Osteoblast (primary cell): ENCODE data around the gene AZIN2. TPM values are rescaled to one million over a fixed set of nuclear protein-coding genes. Genes with fewer than 3 reads are reported as not detected.

Experiments
- DNase-seq: peaks from one replicate; pipeline ENCODE4 v3.0.0; 2011; ENCODE audit warnings: low spot score, mixed read lengths; ENCODE audit not compliant: insufficient read length; ENCODE audit errors: missing footprints
- H2AFZ ChIP-seq: 2 replicates; pipeline ENCODE4 v1.6.0; 2011; ENCODE audit warnings: mild to moderate bottlenecking, low read length
- H3K27ac ChIP-seq: 2 replicates; pipeline ENCODE4 v1.5.1; 2011; ENCODE audit warnings: mild to moderate bottlenecking, low read depth, low read length, moderate library complexity
- H3K27me3 ChIP-seq: 2 replicates; pipeline ENCODE4 v1.6.0; 2012; ENCODE audit warnings: mild to moderate bottlenecking, control low read depth, inconsistent platforms, low read length, moderate library complexity; ENCODE audit not compliant: insufficient read depth
- H3K36me3 ChIP-seq: 2 replicates; pipeline ENCODE4 v1.5.1; 2011; ENCODE audit warnings: mild to moderate bottlenecking, low read length, control low read depth, moderate library complexity; ENCODE audit not compliant: insufficient read depth
- H3K4me1 ChIP-seq: 2 replicates; pipeline ENCODE4 v1.5.1; 2011; ENCODE audit warnings: mild to moderate bottlenecking, low read length, control low read depth, moderate library complexity; ENCODE audit not compliant: insufficient read depth
- H3K4me2 ChIP-seq: 2 replicates; pipeline ENCODE4 v1.6.0; 2011; ENCODE audit warnings: mild to moderate bottlenecking, low read length; ENCODE audit not compliant: insufficient read depth
- H3K4me3 ChIP-seq: fragments of 200-600 bp; sonication (generic); 3 replicates; pipeline ENCODE4 v1.5.1; 2012; ENCODE audit warnings: mild to moderate bottlenecking, low read length, inconsistent platforms; ENCODE audit not compliant: insufficient read depth
- H3K79me2 ChIP-seq: 2 replicates; pipeline ENCODE4 v1.6.0; 2012; ENCODE audit warnings: mild to moderate bottlenecking, low read length, control low read depth, inconsistent platforms; ENCODE audit not compliant: insufficient read depth
- H3K9me3 ChIP-seq: 2 replicates; pipeline ENCODE4 v1.5.1; 2011; ENCODE audit warnings: low read depth, low read length, control low read depth
- H4K20me1 ChIP-seq: 2 replicates; pipeline ENCODE4 v1.6.0; 2012; ENCODE audit warnings: mild to moderate bottlenecking, low read length, control low read depth; ENCODE audit not compliant: insufficient read depth
- CTCF ChIP-seq: IDR thresholded peaks from 2 replicates; pipeline ENCODE4 v1.5.1; 2011; ENCODE audit warnings: mild to moderate bottlenecking, low read depth, low read length, moderate library complexity; ENCODE audit errors: extremely low read depth
- total RNA-seq: library from RNA; depleted of rRNA; stranded (reverse); fragments of >200 nt; gene quantifications from 2 replicates; pipeline ENCODE4 v1.2.3, GENCODE V29; 2012

The AZIN2 gene
- total RNA-seq: 11.8 and 18.8 TPM in 2 replicates

- no peaks in the 10 kb centered on the region for H3K27me3 ChIP-seq
- no peak for TF ChIP-seq CTCF
- H3K79me2 ChIP-seq: no peaks in the 10 kb centered on the region
- H3K4me3 ChIP-seq: peak within 1 kb of the TSS; percentile 80
- peaks cover 18% of the 10 kb centered on the region for H3K4me1 ChIP-seq
- peak; percentile 98 for DNase-seq
- no peaks in the 10 kb centered on the region for H3K9me3 ChIP-seq
- peaks cover 5% of the 10 kb centered on the region for H4K20me1 ChIP-seq
- peak within 1 kb of the TSS; percentile 98 for H2AFZ ChIP-seq
- H3K4me2 ChIP-seq: peak within 1 kb of the TSS; percentile 95
- no peaks in the 10 kb centered on the region for H3K36me3 ChIP-seq
- H3K27ac ChIP-seq: peak within 1 kb of the TSS; percentile 60
These were observed at the start of gene AZIN2 for GRCh38 chr1:33080885-33081553. TSS of gene AZIN2 (plus strand) at chr1:33081153. CDS start at chr1:33082250, 1,097 bp downstream.

GRCh38 chr1:33031506-33031905, 49.4 kb upstream of the AZIN2 start:
- Histone ChIP-seq H3K4me3 (no peak overlapping the region), H3K4me1 (peaks cover 26% of the 10 kb centered on the region), H2AFZ (no peak overlapping the region), H3K4me2 (no peak overlapping the region), H3K36me3 (peaks cover 12% of the 10 kb centered on the region), H3K27ac (no peak overlapping the region), H4K20me1 (peaks cover 43% of the 10 kb centered on the region), H3K27me3 (no peaks in the 10 kb centered on the region), H3K79me2 (peaks cover 94% of the 10 kb centered on the region), H3K9me3 (no peaks in the 10 kb centered on the region)
- TF ChIP-seq CTCF: no peak
- DNase-seq: no peak

- Histone ChIP-seq H3K36me3 (peaks cover 12% of the 10 kb centered on the region), H3K4me3 (no peak overlapping the region), H4K20me1 (peaks cover 40% of the 10 kb centered on the region), H3K9me3 (no peaks in the 10 kb centered on the region), H3K4me1 (peaks cover 30% of the 10 kb centered on the region), H3K27me3 (no peaks in the 10 kb centered on the region), H3K79me2 (peaks cover 89% of the 10 kb centered on the region), H2AFZ (no peak overlapping the region), H3K27ac (peak overlapping the region; percentile 21), H3K4me2 (peak overlapping the region; percentile 26)
- TF ChIP-seq CTCF: no peak
- DNase-seq: peak; percentile 69
These were observed 48.7 kb upstream of the AZIN2 start for GRCh38 chr1:33032126-33032869.

GRCh38 chr1:33036051-33036525, 44.9 kb upstream of the AZIN2 start:
- peaks cover 53% of the 10 kb centered on the region for H3K79me2 ChIP-seq
- H3K4me2 ChIP-seq: peak overlapping the region; percentile 100

More at GRCh38 chr1:33036051-33036525, 44.9 kb upstream of the AZIN2 start:
- peaks cover 24% of the 10 kb centered on the region for H4K20me1 ChIP-seq
- H3K9me3 ChIP-seq: no peaks in the 10 kb centered on the region
- H3K36me3 ChIP-seq: peaks cover under 1% of the 10 kb centered on the region
- peak overlapping the region; percentile 96 for H3K27ac ChIP-seq
- H3K27me3 ChIP-seq: no peaks in the 10 kb centered on the region
- no peak for DNase-seq
- H2AFZ ChIP-seq: peak overlapping the region; percentile 71
- no peak for TF ChIP-seq CTCF
- H3K4me3 ChIP-seq: peak overlapping the region; percentile 88
- peaks cover 31% of the 10 kb centered on the region for H3K4me1 ChIP-seq
